NOMO-1 treated with DMSO at 0.1 percent for 48 hours (cell line): ENCODE measurements around the gene PHGDH.
"Not testable (repeated sequence)": the region's sequence is repeated elsewhere in the genome, so short reads cannot be mapped to it uniquely, and the experiment has no call there.

ENCODE experiments used
- DNase-seq: peaks from one replicate; lab custom pipeline; 2025; ENCODE audit not compliant: unreplicated experiment; lab: John Stamatoyannopoulos, UW

Gene PHGDH

DNA sequence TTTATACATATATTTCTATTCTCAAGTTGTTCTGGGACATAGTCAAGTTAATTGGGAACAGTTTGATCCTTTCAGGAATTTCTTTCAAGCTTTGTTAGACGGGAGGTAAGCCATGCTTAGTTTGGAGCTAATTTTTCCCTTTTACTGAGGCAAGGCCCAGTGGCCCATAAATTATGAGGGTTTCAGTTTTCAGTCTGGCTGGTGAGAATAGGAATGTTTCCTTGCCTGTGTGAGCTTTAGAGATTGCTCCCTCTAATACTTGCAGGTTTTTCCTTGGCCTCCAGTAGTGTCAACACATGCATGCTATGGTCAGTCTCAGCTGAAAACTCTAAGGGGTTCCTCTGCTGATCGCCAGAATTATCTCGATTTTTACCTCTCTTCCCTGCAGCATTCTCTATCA is 14.1 kb upstream of the PHGDH start:
- no peak for DNase-seq

DNA sequence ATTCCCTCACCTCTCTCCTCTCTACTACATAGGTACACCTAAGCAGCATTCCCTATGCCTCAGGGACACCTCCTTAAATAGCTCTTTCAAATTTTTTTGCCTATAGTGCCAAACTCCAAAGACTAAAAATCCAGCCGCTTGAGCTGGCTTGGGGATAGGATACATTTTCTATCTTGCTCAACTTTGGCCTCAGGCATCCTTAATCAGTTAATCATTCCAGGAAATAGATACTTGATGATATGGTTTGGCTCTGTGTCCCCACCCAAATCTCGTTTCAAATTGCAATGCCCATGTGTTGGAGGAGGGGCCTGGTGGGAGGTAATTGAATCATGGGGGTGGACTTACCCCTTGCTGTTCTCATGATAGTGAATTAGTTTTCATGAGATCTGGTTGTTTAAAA is 11.4 kb upstream of the PHGDH start:
- DNase-seq, result no peak

DNA sequence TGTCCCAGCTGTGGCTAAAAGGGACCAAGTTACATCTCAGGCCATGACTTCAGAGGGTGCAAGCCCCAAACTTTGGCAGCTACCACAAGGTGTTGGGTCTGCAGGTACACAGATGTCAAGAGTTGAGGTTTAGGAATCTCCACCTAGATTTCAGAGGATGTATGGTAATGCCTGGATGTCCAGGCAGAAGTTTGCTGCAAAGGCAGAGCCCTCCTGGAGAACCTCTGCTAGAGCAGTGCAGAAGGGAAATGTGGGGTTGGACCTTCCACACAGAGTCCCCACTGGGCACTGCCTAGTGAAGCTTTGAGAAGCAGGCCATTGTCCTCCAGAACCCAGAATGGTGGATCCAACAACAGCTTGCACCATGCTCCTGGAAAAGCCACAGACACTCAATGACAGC is 10.1 kb upstream of the PHGDH start:
- DNase-seq, result no peak

DNA sequence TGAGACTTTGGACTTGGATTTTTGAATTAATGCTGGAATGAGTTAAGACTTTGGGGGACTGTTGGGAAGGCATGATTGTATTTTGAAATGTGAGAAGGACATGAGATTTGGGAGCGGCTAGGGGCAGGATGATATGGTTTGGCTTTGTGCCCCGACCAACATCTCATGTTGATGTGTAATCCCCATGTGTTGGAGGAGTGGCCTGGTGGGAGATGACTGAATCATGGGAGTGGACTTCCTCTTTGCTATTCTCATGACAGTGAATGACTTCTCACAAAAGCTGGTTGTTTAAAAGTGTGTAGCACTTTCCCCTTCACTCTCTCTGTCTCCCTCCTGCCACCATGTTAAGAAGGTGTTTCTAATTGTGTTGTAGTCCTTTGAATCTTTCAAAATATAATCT is 9.3 kb upstream of the PHGDH start:
- DNase-seq, result peak; percentile 2

DNA sequence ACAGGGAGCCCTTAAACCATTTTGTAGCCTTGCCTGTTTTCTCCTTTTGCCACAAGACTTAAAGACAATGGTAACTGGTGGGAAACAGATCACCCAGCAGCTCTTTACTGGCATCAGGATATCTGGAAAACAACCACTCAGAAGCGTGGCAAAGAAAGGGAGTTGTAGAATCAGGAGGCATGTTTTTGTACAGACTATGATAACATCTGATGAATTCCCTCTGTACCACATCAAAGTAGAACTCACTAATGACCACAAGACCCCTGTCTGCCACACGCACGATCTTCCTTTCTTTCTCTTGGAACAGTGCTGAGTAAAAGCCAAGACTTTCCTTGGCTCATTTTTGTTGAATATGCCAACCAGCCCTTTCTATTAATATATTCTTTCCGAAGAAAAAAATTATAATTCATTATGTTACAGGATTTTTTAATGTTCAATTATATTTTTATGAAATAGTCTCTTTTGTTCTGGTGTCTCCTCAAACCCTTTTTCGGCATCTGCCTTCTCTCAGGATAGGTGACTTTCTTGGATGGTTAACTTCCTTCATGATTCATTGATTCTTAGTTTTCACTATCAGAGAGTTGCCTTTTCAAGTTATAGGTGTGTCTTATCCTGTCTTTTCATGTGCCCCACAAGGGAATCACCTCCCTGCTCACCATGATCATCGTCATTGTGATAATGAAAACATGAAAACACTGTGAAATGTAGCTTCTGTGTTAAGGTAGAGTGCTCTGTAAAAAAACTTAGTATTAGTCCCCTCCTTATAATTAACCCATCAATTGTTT is 7.9 kb upstream of the PHGDH start:
- no peak for DNase-seq

DNA sequence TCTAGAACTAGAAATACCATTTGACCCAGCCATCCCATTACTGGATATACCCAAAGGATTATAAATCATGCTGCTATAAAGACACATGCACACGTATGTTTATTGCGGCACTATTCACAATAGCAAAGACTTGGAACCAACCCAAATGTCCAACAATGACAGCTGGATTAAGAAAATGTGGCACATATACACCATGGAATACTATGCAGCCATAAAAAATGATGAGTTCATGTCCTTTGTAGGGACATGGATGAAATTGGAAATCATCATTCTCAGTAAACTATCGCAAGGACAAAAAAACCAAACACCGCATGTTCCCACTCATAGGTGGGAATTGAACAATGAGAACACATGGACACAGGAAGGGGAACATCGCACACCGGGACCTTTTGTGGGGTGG is 5.1 kb upstream of the PHGDH start:
- DNase-seq, result not testable (repeated sequence)

DNA sequence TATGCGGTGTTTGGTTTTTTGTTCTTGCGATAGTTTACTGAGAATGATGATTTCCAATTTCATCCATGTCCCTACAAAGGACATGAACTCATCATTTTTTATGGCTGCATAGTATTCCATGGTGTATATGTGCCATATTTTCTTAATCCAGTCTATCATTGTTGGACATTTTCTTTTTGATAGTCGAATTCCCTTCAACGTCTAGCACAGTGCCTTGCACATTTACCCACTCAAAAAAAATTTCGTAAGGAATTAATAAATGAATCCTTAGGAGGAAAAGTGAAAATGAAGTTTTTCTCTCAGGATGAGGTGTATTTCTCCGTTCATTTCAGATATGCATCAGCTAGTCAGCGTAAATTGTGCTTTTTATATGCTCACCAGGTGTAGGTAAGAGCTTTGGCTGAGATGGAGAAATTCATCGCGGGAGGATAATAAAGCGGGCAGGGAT is 354 bp upstream of the PHGDH start:
- not testable (repeated sequence) for DNase-seq

DNA sequence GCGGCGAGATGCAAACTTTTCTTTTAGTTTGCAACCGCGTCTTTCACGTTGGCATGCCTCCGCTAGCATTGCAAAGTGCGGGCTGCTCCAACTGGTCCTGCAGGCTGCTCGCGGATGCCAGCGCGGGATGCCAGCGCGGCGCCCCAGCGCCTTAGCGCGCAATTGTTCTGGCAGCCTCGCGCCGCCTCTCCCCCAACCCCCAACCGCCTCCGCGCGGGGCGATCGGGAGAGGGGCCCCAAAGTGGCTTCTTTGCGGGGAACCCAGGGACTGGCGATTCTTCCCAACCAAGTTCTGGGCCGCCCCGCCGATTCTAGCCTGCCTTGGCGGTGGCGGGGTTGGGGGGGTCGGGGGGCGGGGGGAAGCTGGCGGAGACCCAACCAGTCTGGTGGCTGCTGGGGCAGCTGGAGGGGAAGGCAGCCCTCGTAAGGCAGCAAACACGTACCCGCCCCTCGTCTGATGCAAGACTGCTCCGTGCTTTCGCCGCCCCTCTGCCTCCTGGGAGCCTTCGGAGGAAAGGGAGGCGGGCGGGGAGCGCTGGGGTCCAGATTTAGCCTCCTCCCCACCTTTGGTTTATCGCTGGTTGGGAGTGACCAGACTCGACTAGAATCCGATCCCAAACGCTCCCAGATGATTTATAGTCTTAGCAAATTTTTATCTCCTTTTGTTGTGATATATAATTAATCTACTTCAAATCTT is 756 bp downstream of the PHGDH start:
- peak; percentile 32 for DNase-seq

DNA sequence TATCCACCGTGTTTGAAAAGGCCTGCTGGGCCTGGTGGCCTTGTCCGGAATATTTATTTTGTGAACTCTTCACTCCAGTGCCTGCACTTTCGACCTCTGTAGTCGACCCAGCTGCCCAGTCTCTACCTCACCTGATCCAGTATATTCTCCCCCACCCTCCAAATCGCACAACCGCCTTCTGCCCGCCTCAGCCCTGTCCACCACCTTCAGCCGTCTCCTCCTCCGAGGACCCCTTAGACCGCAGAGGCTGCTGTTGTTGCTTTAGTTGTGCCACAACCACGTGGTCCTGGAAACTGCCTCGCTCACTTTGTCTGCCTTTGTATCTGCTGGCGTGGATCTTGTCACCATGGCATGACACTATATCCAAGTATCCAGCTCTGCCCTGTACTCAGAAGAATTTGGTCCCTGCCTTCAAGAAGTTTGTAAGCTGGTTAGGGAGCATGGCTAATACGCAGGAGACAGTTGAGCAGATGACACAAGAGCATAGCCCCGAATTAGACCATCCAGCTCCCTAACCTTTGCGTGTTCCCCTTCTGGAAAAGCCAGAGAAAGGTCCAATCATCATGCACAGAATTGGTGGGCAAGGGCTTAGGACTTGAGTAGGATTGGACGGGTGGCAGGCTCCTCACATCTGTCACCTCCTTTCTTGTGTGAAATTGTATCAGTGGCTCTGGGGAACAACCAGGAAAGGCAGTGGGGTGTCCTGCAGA is 1.5 kb downstream of the PHGDH start:
- no peak for DNase-seq

DNA sequence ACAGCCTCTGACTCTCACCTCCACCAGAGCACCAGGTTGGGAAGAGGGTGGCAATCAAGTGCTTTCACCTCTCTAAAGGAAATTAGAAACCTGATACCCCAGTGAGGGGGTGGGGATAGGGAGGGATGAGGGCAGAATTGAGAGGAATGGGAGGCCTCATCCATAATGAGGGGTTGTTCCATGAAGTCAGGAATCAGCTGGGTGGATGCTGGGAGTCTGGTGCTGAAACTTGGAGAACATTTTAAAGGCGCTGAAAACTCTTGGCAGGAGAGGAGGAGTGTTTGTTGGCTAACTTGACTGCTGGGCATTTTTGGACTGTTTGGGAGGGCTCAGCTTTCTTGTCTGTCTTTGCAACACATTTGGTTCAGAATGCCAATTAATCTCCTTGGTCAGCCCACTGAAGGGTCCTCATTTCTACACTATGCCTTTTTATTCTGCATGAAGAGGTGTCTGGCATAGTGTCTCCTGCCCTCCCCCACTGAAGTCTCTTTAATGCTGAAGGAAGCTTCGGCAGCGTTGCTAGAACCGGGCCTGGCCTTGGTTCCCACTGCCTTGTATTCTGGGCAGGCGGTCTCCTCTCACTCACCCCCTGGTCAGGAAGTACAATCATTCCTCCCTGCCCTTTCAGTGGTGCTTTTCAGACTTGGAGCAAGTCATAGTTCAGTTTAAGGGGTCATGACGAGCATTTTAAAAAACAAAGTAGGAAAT is 2.2 kb downstream of the PHGDH start:
- DNase-seq, result no peak

DNA sequence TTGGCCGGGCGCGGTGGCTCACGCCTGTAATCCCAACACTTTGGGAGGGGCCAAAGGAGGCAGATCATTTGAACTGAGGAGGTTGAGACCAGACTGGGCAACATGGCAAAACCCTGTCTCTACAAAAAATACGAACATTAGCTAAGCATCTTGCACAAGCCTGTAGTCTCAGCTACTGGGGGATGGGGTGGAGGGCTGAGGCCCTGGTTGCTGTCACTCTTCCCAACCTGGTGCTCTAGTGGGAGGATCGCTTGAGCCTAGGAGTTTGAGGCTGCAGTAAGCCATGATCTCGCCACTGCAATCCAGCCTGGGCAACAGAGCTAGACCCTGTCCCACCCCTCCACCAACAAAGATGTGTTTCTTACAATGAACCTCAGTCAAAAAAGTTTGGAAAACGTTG is 2.8 kb downstream of the PHGDH start:
- DNase-seq, result no peak

DNA sequence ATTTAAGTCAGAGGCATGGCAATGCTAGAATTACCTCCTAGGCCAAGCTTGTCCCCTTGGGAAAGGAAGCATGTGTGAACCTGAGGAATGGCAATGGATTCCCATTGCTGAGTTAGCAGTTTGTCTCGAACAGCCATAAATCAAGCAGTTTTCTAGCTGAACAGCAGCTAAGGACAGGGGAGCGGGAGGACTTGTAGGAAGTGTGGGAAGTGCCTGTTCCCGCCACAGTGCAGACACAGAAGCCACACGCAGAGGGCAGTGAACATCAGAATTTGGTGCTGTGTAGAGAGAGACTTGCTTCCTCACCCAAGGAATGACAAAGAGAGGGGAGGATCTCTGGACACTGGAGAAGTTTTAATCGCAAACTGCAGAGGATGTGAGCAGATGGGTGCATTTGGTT is 3.8 kb downstream of the PHGDH start:
- no peak for DNase-seq

DNA sequence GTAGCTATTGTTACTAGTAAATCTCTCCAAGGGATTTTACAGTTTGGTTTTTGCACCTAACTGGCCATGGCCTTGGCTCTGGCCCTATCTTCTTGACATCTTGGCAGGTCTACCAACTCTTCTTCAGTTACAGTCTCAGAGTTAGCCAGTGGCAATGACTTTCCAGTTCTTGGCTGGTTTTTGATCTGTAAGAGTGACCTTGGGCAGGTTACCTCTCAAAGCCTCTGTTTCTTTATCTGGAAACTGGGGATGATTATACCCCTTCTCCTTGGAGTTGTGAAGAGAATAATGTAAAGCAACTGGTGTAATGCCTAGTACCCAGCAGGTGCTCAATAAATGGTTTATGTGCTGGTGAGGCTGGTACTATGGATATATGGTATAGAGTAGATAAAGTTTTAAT is 6.7 kb downstream of the PHGDH start:
- DNase-seq, result no peak

DNA sequence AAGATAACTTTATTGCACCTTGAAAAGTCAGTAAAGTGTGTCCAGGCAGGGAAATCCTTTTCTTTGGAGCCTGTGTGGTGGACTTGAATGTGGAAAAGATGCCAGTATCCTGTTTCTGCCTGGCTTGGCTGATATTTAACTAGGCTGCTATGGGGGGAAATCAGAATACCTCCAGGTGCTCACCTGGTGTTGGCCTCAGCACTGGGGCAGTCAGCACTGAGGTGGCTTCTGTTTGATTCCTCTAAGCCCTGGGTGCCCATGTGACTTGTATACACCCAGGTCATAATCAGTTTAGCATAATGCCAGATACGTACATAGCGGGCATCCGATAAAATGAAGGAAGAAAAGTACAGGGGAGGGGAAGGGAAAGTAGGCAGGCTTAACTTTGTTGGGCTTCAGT is 7.2 kb downstream of the PHGDH start:
- DNase-seq, result no peak

DNA sequence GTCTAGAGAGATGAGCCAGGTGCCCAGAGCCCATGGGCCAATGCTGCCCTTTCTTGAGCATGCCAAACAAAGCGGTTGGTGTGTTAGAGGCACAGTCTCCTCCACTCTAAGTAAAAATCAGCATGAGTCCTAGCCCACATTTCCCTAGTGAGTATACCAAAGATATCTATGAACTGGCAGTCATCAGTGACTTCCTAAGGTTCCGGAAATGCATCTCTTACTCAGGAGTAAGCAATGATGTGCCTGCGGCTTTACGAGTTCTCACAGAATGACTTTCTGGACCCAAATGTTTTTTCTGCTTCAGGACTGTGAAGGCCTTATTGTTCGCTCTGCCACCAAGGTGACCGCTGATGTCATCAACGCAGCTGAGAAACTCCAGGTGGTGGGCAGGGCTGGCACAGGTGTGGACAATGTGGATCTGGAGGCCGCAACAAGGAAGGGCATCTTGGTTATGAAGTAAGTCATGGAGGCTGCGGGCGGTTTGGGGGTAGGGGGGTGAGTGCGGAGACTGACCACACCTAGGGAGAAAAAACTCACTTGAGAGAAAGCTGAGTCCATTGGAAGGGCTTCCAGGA is 9.2 kb downstream of the PHGDH start:
- no peak for DNase-seq

DNA sequence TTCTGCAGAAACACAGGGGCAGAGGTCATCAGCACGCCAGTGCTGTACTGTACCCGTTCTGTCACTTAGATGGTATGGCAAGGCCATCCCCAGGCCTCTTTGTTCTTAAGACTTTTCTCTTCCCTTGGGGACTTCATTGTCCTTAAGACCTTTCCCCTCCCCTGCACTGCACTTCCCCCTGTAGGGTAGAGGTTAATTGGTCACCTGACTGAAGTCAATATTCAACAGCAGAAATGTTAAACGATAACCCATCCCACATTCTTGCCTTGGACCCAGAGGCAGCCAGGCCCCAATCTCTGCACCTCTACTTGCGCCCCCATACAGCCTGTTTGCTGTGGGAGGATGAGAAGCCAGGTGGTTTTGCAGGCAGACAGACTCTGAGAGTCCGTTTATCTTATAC is 10.2 kb downstream of the PHGDH start:
- DNase-seq, result no peak

DNA sequence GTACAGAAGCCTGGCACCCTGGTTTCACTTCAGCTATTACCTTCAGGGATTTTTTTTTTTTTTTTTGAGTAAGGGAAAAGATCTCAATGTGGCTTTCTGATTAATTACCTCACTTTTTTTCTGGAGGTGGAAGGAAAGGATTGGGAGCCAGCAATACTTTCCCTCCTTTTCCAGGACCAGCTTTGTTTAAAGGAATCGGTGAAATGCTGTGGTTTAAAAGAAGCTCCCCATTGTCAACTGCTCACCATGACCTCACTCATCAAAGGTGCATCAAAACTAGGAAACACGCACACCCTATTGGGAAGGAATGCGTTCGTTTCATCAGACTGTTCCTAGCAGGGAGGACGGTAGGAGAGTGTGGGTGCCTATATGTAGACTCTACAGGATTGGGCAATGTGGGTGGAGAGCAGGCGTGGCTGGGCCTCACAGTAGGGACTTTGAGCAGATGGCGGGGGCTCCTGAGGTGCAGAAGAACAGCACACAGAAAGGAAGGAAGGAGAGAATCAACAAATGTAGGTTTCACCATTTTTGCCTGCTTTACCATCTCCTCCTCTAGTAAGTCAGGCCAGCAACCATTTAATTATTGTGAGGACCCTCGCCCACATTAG is 13.0 kb downstream of the PHGDH start:
- no peak for DNase-seq

DNA sequence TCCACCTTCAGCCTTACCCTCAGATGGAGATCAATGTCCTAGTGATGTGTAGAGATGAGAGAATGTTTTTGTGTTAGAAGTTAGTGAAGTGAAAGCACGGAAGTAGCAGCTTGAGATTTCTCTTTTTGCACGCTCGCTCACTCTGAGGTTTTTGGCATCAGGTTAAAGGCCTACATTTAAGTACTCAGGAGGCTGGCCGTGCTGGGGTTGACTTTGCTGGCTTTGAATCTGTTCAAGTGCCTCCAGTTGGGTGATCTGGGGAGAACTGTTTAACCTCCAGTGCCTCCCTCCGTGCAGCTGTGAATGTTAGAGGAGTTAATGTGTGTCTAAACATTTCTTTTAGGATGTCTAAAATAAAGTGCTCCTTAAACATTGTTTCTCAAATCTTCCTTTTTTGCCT is 13.9 kb downstream of the PHGDH start:
- no peak for DNase-seq

DNA sequence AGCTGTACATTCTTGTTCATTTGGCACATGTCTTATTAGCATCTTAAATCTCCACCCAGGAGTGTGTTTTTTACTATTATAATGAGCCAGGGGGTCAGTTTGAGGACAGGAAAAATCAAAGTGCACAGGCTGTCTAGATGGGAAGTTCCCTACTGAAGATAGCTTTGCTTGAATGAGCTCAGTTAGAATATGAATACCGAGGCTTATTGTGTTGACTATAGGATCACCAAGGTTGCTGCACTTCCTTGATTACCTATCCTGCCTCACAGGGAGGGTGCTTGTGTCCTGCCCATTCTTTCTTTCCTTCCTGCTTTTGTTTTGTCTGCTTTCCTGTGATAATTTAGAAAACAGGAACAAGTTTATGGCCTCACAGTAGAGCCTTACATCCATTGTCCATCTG is 16.3 kb downstream of the PHGDH start:
- no peak for DNase-seq

DNA sequence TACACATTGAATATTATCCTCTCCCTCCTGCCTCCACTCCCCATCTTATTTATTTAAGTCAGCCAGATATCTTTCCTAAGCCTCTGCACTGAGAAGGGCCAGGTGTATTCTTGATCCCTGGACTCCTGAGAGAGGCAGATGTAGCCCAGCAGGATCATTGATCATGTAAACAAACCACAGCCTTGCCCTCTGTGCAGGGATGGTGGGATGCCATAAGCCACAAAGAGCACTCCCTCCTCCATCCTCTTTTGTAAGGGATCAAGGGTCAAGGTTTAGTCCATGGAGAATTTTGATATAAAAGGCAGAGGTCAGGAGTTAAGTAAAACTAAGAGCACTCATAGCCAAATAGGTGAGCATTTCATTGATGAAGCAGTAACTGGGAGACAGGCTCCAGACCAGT is 17.3 kb downstream of the PHGDH start:
- DNase-seq, result no peak

DNA sequence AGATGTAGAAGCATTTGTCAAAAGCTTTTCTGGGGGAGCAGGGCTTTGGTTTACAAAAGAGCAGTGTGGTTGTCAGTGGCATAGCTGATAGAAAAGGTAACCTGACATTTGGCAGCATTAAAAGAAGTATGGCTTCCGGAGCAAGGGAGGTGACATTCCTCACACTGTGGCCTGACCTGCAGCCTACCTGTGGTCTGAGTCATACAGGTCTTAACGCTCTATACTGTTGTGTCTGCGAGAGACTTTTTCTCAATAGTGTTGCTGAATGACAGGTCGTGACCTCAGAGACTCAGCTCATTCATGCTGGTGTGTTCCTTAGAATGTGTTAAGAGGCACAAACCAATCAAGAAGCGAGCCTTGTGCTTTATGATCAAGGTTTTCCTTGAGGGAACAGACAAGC is 19.3 kb downstream of the PHGDH start:
- DNase-seq, result no peak
